MM.1S (cell line): ENCODE measurements around the gene DVL1.

Experiments
- CTCF ChIP-seq: fragments of 300-600 bp; sonication (generic); IDR thresholded peaks from 2 replicates; pipeline ENCODE4 v1.5.1; 2016; ENCODE audit warnings: antibody characterized with exemption, low read length, mixed read lengths
- EZH2 ChIP-seq: fragments of 300-600 bp; sonication (generic); optimal IDR thresholded peaks from 2 replicates; pipeline ENCODE3; 2017; ENCODE audit warnings: low read depth, mild to moderate bottlenecking, antibody characterized with exemption, low read length, mixed read lengths
- EZH2phosphoT487 ChIP-seq: fragments of 300-600 bp; sonication (generic); IDR thresholded peaks from 2 replicates; pipeline ENCODE4 v1.6.1; 2018; ENCODE audit warnings: antibody characterized with exemption, low read length

GRCh38 chr1:1325288-1326074 lies 23.7 kb downstream of the DVL1 start:
- TF ChIP-seq CTCF (no peak), EZH2phosphoT487 (no peak), EZH2 (no peak)
